Measurements from ENCODE around the gene TTC28.

DNA sequence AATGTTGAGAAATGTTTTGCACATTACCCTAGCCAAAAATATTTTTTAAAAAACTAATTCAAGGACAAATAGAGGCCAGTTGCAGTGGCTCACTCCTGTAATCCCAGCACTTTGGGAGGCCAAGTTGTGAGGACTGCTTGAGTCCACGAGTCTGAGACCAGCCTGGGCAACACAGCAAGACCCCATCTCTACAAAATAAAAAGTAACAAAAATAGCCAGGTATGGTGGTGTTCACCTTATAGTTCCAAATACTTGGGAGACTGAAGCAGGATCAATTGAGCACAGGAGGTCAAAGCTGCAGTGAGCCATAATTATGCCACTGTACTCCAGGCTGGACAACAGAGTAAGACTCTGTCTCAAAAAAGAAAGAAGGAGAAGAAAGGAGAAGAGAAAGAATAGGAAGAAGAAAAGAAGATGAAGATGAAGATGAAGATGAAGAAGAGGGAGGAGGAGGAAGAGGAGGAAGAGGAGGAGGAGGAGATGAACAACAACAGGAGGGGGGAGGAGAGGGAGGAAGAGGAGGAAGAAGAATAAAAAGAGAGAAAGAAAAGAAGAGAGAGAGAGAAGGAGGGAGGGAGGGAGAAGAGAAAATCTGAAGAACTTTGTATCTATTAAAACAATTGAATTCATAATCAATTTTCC, 136.5 kb downstream of the TTC28 start:
- TF ChIP-seq SUZ12 (IDR thresholded peaks at IDR 0.05; ENCODE audit: extremely low read depth, insufficient read depth, insufficient read length), result no peak
- TF ChIP-seq YY1 (IDR thresholded peaks at IDR 0.05; ENCODE audit: insufficient read depth, insufficient read length), result no peak
